D341Med (cell line): Measurements from ENCODE around the gene ICAM2.

Experiments used
- DNase-seq: peaks from one replicate; pipeline ENCODE4 v3.0.0; 2012; ENCODE audit warnings: low spot score

The ICAM2 gene

DNA sequence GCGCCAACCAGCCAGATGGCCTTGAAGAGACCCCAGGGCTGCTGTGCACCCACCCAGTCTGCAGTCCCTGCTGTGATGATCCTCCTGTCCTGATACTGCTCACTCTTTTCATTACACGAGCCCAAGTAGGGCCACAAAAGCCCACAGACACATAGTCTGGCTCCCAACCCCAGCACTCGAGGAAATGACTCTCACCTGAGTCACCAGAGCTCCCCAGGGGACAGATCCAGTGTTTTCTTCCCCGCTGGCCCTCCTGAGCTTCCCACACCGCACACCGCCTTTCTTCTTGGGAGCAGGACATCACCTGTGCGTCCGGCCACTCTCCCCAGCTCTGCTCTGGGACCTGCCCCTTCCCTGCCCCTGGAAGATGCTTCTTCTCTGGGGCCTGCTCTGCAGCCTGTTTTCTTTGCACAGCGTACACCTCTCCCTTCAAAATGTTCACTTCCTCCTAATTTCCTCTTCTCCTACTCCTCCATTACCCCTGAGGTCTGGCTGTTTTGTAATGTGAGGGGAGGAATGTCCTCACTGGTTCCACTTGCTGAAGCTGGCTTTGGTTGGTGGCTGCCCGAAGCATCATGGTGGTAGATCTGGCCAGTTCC, 45.7 kb downstream of the ICAM2 start:
- no peak for DNase-seq

DNA sequence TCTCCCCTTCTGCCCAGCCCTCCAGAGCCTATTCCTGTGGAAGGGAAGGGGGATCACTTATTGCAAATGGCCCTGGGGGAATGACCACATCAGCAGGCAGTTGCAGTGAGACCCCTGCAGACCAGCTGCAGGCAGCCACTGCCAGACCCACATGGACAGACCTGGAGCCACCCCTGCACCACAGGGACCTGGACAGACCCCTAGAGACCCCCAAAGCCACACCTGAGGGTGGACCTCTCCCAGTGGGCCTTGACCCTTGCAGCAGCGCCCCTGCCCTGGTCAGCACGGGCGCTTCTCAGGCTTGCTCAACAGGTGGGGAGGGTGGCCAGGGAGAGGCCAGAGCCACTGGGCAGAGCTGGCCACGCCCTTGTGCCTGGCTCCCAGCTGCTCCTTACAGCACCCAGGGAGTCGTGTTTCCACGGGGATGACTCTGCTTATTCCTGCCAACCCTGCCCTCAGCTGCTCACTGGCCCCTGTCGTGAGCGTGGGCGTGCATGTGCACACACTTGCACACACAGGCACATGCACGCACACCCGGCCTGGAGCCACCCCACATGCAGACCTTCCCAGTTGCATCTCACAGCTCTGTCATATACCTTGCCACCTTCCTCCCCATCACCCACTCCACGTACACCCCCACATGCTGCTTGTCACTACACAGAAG, 46.4 kb downstream of the ICAM2 start:
- DNase-seq: no peak

DNA sequence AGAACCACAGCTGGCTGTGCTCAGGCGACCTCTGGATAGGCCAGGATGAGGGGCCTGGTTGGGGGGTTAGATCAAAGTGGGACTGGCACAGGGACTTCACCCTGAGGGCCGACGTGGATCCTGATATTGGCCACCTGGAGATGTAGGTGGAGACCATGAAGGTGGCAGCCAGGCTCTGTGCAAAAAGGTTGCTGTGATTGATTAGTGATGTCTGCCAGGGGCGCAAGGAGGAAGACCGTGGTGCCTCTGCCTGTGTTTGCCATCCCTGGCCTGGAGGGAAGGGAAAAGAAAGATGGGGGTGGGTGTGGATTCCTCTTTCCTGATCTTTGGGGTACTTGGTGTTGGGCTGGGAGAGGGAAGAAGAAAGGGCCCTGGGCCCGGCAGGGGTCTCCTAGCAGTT, 47.2 kb downstream of the ICAM2 start:
- no peak for DNase-seq

DNA sequence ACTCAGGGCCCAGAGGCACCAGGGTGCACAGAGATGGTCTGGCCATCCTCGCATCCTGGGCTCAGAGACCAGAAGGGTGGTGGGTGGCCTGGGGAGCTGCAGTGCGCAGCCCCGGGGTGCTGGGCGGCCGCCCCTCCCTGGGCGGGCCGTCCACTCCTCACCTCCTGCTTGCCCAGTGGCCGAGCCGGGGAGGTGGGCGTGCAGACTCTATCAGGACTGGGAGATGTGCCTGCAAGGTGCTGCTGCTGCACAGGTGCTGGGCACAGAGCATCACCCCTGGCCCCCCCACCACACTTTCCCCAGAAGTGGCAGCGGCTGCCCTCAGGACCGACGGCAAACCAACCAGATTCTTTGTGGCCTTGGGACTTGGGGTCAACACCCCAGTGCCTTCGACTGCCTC, 47.6 kb downstream of the ICAM2 start, which contains the start of gene SCN4A:
SCN4A (minus strand) TSS at position 123 of the 400 bp plus-strand sequence; CDS start at position 46, 77 bp downstream.
- no peak for DNase-seq

DNA sequence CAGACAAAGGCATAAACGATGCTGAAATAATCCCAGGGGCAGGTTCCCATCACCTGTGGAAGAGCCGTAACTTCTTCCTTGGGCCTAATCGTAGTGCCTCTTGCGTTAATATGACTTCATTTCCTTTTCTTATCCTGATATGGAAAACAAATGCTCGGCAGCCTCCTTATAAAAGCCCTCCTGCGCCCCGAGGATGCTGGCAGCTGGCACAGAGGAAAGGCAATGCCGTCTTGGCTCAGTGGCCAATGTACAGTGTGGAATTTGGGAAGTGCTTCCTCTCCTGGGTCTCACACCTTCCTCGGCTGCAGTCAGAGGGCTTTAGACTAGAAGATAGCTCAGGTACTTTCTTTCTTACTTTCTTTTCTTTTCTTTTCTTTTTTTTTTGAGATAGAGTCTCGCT, 51.2 kb downstream of the ICAM2 start:
- DNase-seq: no peak

DNA sequence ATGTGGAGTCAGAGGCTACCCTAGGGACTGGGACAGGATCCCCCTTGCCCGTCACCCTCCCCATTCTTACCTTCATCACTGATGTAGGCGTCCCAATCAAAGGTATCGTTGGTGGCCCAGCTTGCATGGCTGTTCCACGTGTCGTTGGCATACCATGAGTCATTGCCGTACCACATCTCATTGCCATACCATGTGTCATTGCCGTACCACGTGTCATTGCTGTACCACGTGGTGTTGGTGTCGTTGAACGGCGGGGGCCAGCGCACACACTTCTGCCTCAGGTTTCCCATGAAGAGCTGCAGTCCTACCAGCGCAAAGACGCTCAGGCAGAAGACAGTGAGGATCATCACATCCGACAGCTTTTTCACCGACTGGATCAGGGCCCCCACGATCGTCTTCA, 52.5 kb downstream of the ICAM2 start:
- no peak for DNase-seq

DNA sequence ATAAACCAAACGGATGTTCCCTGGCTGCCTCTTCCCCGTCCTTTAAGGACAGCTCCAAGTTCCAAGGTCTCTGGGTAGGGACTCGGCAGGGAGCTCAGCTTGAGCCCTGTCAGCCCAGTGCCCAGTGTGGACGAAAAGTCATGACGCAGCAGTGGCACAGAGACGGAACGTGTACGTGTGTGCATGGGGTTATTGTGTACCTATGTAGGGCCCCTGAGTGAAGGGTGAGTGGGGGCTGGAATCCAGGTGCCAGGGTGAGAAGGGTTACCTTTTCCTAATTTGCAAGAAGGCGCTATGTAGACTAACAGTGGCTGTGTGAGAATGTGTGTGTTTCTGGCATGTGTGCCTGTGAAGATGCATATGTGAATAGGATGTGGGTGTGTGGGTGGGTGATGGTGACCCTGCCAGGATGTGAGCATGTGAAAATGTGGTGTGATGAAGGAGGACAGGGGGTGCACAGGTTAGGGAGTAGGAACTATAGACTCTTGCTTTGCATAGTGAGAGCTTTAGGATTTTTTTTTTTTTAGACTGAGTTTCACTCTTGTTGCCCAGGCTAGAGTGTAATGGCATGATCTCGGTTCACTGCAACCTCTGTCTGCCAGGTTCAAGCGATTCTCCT, 53.7 kb downstream of the ICAM2 start:
- DNase-seq: no peak

DNA sequence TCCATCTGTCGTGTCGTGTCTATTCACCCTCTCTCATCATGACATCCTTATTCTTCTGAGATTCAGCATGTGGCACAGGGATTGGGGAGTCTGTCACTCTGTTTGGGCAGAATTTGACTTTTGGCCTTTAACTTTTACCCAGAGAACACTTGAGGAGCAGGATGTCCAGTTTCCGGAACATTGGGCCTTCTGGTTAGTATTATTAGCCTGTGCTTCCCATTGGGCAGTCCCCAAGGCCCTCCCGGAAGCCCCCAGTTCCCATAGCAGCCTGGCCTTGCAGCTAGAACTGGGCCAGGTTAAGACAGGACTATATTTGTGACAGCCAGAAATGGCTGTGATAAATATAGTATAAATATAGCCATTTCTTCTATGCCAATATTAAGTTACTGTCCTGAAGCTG, 57.3 kb downstream of the ICAM2 start:
- DNase-seq: no peak

DNA sequence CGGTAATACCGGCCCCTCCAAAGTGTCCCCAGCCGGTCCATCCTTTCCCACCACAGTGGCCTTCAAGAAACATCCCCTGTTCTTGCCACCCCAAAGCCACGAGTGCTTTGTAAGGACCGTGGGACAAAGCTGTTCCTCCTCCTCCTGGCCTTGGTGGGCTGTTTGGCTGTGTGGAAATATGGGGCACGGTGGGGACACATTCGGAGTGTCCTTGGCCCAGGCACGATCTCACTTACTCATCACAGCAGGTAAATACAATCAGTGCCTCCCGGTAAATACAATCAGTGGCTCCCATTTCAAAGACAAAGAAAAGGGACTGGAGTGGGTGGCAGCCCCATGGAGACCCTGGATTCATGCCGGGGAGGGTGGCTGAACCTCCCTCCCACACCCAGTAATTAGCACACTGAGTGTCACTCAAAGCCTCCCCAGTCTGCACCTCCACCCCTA, 58.1 kb downstream of the ICAM2 start:
- no peak for DNase-seq

DNA sequence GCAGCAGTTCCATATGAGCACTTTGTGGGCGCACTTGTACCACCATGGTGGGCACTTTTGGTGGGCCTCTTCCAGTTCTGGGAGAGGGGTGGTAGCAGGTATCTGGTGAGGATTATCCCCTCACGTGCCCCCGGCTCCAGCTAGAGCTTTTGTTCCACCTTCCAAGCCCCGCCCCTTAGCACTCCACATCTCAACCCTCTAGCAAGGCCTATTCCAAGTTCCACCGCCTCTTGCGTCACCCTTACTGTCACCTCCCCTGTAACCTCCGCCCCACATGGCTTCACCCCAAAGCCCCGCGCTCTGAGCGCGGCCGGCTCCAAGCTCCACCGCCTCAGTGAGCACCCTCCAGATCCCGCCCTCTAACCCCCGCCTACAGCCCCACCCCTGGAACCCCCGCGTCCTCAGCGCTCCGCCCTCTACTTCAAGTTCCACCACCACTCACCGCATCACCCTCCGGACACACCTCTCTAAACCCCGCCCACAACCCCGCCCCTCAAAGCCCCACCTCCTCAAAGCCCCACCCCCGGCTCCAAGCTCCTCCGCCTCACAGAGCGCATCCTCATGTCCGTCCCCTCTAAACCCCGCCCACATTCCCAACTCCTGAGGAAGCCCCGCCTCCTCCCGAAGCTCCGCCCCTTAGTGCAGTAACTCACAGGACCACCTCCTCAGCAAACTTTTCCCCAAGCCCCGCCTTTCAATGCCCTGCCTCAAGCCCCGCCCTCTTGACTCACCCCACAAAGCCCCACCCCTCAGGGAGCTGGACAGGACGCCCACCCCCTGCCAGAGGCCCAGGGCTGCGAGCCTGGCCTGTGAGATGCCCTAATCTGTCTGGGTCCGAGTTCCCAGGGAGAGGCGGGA, 58.8 kb downstream of the ICAM2 start:
- DNase-seq: no peak

DNA sequence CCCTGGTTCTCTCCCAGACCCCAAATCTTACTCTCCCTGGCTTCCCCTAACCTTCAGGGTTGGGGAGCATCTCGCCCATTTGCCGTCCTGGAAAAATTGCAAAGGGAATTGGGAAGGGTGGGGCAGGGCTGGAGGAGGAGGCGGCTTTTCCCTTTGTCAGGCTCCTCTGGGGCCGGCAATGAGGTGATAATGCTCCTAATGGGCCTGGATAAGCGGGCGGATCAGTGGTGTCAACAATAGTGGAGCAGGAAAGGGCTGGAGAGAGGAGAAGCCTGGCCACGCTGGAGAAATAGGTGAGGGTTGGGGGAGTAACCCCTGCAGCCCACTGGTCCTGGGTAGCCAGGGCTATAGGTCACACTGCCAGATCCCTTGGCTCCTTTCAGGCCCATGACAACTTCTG, 60.0 kb downstream of the ICAM2 start:
- DNase-seq: no peak

DNA sequence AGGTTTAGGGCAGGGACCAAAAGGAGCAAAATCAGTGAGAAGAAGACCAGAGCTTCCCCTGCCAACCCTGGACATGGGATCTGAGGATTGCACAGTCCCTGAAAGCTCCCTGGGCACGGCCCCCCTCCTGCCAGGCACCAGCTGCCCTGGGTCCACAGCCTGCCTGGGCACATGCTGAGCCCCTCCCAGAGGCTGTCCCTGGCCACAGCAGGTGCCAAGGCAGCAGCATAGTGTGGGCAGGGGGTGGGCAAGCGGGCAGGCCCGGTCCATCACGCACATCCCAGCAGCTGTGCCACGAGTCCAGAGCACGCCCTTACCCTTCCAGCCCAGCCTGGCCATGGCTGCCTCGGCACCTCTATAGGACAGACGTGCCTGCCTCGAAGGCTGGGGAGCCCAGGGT, 60.4 kb downstream of the ICAM2 start:
- DNase-seq: no peak

DNA sequence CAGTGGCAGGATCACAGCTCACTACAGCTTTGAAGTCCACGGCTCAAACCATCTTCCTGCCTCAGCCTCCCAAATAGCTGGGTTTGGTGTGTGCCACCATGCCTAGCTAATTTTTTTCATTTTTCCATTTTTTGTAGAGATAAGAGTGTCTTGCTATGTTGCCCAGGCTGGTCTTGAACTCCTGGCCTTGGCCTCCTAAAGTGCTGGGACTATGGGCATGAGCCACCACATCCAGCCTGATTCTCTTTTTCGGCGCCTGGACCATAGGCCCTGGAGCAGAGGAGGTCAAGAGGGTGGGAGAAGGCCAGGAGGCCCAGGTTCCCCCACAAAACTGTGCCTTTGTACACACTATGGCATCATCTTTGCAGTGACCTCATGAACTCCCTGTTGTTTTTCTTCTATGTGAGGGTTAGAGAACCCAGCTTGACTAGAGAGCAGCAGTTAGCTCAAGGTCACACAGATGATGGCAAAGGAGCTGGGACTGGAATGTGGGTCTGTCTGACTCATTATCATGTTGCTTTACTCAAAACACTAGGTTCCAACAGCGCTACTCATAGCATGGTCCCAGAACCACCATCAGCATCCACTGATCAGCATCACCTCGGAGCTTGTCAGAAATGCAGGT, 64.0 kb downstream of the ICAM2 start:
- DNase-seq: no peak

DNA sequence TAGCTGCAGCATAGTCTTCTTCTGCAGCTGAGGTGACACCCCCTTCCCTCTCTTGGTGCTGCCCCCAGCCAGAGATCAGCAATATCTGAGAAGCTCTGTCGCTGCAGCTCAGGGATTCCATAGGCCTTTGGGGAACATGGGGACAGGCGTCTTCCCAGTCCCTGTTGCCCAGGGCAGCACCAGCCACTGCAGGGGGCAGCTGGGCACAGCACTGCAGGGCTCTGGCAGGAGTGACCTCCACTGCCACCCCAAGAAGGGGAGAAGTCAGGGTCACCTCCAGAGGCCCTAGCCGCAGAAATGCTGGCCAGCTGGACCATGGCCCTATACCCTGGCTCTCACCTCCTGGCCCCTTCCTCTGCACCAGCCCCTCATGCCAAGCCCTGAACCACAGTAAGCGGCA, 64.6 kb downstream of the ICAM2 start:
- no peak for DNase-seq

DNA sequence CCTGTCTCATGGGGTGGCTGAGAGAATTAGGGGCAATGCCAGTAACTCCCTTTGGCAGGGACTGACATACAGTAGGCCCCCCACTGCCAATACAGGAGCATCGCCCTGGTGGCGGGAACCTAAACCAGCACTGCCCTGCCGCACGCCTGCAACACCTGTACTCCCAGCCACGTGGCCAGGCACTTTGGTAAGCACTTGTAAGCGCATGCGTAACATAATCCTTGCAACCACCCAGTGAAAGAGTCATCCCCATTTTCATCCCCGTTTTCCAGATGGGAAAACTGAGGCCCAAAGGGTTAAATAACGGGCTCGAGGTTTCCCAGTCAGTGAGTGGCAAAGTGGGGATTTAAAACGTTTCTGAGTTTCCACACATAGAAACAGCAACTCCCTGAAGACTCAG, 65.2 kb downstream of the ICAM2 start:
- DNase-seq: no peak

DNA sequence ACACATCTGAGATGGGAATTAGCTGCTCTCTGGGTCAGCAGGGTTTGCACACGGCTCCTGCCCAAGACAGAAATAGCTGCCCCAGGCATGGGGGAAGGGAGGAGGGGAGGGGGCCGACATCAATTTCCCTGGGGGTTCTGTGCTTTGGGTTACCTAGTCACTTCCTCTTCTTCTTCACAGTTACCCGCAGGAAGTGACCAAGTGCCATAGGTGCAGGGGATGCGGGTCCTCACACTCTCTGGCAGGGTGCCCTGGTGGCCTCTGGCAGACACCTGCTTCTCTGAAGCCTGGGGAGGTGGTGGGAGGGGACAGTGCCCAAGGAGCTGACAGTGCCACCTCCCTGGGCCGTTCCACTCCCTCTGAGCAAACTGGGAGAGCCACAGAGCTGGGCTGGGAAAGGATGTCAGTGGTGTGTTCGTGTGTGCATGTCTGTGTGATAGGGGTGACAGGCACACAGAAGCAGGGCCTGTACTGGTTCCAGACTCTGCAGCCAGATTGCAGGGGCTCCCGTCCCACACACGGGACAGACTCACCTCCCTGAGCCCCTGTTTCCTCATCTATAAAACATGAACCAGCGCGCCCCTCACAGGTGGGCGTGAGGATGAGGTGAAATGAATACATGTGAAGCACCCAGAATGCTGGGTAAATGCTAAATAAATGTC, 65.9 kb downstream of the ICAM2 start:
- no peak for DNase-seq
